Raji (cell line): ENCODE results near the gene CCDC24.

ENCODE experiments used
- POLR2A ChIP-seq: IDR thresholded peaks from 2 replicates; pipeline ENCODE4 v1.6.1; 2011; ENCODE audit warnings: low read depth, low read length, control low read depth; ENCODE audit not compliant: insufficient read depth

The CCDC24 gene

GRCh38 chr1:43995984-43996732 is 4.8 kb downstream of the CCDC24 start:
- no peak for TF ChIP-seq POLR2A

GRCh38 chr1:43996733-43997115 is 5.3 kb downstream of the CCDC24 start:
- no peak for TF ChIP-seq POLR2A

DNA sequence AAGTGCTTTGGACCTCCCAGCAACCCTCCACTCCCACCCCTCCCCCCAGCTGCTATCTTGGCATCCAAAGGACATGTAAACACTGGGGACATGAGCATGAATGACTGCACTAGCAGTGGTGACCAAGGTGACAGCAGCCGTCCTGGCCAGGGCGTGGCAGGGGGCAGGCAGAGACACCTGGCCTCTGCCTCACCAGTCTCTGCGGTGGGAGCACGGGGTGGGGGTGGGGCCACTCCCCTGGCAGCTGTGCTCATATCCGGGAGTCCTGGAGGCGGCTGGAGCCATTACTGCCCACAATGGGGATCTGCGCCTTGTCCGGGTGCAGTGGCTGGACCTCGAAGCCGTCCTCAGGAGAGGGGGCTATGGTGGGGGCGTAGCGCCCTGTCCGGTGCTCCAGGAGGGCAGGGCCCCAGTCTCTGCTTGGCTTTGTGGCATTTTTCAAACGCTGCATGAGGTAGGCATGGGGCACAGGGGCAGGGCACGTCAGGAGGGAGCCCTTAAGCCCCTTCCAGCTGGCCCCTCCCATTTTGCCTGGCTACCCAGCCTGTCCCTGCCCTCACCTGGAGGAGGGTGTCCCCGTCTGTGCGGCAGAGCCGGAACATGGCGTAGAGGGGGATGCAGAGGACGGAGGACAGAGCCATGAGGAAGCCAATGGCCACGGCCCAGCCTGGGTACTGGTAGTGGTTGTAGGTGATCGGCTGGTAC is 6.0 kb downstream of the CCDC24 start:
- TF ChIP-seq POLR2A, result no peak

- TF ChIP-seq POLR2A, result no peak
Observed at GRCh38 chr1:43998000-43998378, 6.6 kb downstream of the CCDC24 start.

DNA sequence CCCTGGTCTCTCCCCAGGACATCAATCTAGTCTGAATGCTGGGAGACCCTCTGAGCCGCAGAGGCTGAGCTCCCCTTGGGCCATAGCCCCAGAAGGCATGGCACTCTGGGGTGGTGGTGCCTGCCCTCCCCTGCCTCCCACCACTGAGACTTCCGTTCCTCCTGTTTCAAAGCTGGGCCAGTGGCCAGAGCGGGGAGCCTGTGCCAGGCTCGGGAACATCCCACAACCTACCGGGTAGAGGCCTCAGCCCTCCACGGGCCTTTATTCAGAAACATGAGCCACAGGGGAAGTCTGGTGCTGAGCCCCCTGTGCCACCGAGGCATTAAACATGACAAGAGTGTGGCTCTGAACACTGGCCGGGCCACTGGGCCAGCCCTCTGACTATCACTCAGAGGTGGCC is 8.1 kb downstream of the CCDC24 start:
- TF ChIP-seq POLR2A, result no peak

- TF ChIP-seq POLR2A, result no peak
Observed at GRCh38 chr1:44000122-44000665, 8.8 kb downstream of the CCDC24 start.

DNA sequence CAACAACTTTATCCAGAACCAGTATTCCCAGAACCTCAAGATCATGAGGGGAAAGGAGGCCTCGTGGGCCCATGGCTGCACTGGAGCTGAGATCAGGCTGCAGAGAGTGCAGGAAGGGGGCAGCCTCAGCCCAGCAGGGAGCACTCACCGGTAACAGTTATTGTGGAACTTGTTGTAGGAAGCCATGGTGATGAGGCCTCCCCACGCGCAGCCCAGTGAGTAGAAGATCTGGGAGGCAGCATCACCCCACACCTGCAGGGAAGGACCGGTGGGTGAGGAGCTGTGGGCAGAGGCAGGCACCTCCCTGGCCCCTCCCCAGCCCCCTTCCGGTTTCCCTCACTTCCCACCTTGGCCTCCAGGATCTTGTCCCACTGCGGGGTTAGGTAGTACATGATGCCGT is 10.8 kb downstream of the CCDC24 start:
- no peak for TF ChIP-seq POLR2A

DNA sequence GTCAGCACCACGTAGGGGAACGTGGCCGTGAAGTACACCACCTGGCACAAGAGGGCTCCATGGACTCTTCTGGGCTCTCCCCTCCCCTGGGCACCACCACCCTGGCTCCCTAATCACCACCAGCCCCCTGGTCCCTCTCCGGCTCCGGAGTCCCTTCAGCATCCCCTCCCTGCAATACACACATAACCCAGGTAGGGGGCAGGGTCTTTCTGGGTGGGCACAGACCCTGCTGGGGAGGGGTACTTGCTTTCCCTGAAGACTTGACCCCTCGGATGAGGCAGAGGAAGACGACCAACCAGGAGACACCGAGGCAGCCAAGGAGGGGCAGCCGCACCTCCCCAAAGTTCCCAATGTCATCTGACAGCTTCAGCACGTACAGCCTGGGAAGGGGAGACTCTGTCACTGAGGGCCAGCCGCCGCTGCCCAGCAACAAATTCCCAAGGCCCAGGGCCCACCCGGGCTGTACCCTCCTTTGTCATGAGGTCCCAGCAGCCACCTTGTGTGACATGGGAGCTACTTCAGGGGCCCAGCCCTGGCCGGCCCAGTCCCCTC is 11.3 kb downstream of the CCDC24 start:
- TF ChIP-seq POLR2A, result no peak

- TF ChIP-seq POLR2A, result no peak
Observed at GRCh38 chr1:44008259-44008658, 16.9 kb downstream of the CCDC24 start.

DNA sequence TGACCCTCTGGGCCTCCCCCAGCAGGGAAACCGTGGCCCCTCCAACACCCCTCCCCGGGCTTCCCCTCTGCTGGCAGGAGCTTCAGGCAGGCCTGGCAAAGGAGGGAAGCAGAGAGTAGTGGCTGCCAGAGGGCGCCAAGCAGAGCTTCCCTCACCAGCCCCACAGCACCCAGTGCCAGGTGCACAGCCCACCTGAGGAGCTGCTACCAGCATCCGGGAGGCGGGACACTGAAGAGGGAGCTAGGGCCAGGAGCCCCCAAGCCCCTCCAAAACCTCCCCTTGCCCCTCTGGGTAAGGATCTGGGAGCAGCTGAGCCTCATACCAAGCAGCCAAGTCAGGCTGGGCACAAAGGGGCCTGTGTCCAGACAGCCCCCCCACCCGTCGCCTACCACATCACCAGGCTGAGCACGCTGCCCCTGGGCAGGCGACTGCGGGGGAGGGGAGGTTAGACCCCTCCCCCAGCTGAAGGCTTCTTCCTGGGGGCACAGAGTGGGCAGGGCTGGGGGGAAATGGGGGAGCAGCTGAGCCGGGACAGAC is 19.6 kb downstream of the CCDC24 start:
- TF ChIP-seq POLR2A, result no peak

- TF ChIP-seq POLR2A, result no peak
Observed at GRCh38 chr1:44012404-44012803, 21.0 kb downstream of the CCDC24 start.

DNA sequence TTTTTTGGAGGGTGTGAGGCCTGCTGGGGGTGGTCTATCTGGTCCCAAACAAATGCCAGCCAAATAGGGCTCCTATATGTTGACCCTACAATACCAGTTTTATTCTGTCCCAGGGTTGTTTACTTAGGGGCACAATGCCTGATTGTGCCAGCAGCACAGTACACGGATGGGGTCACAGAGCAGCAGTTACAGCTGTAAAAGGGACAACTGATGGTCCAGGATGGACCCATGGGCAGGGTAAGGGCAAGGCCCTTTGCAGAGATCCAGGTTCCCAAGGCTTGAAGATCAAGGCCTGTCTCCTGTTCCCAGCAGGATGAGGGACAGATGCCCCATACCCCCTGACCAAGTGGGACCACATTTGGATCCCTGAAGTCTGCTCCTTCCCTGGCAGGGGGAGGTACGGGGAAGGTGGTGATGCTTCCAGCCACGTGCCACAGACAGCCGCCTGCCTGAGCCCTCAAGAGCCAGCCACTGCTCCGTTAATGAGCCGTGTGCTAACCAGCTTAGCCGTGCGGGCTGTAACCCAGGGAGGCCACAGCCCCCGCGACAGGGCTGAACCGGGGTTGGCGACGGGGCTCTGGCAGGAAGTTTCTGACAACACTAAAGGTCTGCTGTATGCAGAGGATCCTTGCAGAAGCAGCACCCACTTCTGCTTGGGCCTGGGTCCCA is 21.7 kb downstream of the CCDC24 start:
- TF ChIP-seq POLR2A, result no peak

DNA sequence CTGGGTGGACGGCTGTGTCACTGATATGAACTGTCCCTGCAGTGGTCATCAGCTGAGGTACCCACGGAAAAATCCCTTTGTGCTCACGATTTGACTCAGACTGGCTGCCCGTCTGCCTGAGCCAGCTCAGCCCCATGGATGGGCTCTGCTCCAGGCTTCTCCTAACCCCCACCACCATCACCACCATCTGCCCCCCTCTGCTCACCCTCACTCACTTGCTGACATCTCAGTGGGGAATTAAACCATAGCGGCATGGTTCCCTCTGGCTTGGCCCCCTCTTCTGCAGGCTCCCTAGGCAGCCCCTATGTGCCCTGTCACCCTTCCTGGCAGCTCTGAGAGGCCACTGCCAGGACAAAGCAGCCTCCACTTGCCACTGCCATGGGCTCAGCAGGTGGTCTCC is 22.6 kb downstream of the CCDC24 start:
- no peak for TF ChIP-seq POLR2A

GRCh38 chr1:44014365-44015104 is 23.1 kb downstream of the CCDC24 start:
- no peak for TF ChIP-seq POLR2A

DNA sequence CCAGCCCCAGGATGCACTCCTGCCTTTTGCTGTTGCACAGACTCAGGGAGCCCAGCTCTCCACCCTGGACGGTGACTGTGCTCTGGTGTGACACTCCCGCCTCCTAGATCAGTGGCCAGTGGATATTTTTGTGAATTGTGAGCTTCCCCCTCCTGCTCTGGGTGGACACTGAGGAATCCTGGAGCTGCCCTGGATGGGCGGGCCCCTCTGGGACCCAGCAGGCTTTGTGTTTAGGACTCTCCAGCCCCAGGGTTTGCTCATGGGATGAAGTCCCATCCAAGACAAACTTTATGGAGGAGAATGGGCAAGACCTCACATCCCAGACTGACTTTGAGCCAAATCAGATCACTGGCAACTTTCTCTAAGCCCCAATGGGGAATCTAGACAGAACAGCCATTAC is 23.8 kb downstream of the CCDC24 start:
- TF ChIP-seq POLR2A, result no peak
